GM20431 (cell line): ENCODE results near the gene RPS2.
"Not testable (repeated sequence)": the region's sequence is repeated elsewhere in the genome, so short reads cannot be mapped to it uniquely, and the experiment has no call there.

Experiments
- in situ Hi-C: fragments of 300-500 bp; cut with MseI, MboI; formaldehyde crosslinking; loops from one replicate; pipeline ENCODE4 v1.15.0; 2020; ENCODE audit warnings: low sequenced_read_pairs; ENCODE audit not compliant: unreplicated experiment

RPS2 gene

DNA sequence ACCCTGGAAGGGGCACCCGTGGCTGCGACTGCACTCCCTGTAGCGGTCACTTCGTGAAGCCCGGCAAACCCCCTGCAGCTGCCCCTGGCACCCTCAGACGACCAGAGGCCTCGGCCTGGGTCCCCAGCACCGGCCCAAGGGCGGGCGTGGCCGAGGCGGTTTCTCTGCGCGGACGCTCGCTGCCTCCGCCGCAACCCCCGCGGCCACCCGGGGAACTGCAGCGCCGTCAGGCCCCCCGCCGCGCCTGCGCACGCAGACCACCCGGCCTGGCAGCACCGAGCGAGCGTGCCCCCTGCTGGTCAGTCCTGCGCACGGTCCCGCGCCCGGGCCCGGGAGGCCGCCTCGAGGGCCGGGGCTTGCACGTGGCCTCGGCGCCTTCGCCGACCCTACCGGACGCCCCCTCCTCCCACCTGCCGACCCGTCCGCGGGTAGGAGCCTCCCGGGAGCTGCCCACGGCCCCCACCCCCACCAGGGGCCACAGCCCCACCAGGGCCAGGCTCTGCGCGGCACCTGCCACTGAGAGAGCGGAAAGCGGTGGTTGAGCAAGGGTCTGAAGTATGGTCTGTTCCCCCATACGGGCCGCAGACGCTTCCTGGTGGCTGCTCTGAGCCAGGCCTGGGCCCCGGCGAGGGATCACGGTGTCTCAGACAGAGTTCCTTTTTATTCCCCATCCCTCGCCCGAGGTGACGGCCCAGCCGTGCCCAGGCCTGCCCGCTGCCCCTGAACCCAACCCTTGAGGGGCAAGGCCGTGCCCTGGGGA is 34.9 kb downstream of the RPS2 start:
- in situ Hi-C loops, result loop anchor here (10.0 kb wide), 1 partner anchor 65 kb away; no protein-coding TSS in a partner anchor

DNA sequence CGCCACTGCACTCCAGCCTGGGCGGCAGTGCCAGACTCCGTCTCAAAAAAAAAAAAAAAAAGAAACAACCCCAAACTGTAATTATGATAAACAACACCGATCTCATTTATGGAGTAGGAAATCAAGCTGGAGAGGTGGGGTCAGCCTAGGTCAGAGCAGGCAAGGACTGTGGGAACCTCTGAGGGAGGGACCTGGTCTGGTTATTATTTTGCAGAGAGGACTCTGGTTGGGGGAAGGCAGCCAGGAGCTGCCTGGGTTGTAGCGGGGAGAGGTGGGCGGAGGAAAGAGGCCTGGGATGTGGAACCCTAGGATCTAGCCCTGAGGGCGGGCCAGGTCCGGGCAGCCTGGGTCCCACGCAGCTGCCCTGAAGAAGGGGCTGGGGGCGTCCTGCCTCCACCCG is 35.5 kb downstream of the RPS2 start:
- in situ Hi-C loops, result no loop called here

DNA sequence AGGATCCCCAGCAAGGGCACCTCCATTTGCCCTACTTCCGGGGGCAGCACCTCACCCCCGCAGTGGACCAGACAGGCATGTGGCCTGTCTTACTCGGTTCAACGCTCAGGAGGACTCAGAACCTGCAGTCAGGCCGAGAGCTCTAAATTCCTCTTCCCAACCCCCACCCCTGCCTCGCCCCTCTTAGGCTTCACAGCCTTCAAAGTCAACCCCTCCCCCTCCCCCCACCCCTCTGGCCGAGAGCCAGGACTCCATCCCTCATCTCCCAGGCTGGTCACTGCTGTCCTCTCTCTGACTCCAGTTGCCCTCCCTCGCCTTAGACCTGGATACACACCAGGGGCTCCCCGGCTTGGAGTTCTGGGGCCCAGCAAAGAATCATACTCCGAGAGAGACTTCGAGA is 38.4 kb downstream of the RPS2 start:
- in situ Hi-C loops, result no loop called here

DNA sequence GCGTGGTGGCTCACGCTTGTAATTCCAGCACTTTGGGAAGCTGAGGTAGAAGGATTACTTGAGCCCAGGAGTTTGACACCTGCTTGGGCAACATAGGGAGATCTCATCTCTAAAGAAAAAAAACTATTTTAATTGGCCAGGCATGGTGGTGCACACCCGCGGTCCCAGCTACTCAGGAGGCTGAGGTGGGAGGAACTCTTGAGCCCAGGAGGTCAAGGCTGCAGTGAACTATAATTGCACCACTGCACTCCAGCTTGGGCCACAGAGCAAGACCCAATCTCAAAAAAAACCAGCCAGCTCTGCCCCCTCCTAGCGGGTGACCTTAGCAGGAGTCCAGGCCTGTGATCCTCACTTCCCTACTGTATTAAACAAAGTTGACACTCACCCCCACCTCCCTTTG is 40.5 kb downstream of the RPS2 start:
- in situ Hi-C loops, result no loop called here

DNA sequence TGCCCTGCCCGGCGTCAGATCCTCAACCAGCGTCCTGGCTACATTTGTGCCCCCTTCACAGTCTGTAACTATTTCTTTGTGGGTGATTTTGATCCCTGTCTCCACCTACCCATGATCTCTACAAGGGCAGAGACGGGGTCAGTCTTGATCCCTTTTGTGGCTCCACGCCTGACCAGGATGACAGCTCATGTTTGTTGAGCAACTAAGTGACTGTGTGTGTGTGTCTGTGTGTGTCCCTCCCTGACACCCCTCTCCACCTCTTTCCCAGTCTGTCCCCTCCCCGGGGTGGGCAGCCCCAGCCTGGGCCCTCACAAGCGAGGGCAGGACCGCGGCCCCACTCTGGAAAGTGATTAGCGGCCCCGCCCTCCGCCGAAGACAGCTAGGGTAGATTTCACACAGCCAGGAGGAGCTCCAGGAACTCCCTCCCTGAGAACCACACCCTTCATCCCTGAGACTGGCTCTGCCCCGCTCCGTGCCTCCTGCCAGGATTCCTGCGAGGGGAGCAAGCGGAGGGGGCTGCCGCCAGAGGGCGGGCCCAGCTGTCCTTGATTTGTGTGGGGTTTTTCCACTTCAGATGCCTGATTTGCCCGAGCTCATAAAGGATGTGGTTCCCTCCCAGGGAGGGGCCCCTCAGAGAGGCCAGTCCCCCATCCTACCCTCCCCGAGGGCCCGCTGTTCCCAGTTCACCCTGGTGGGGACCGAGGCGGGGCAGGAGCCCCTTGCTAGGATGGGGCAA is 41.2 kb downstream of the RPS2 start:
- in situ Hi-C loops, result no loop called here

DNA sequence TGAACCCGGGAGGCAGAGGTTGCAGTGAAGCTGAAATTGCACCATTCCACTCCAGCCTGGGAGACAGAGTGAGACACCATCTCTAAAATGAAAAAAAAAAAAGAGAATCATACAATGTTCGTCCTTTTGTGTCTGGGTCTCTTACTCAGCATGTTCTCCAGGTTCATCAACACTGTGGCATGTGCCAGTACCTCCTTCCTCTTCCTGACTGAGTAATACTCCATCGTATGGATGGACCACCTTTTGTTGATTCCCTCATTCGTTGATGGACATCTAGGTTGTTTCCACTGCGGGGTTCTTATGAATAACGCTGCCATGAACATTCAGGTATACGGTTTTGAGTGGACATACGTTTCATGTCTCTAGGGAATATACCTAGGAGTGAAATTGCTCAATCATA is 42.3 kb downstream of the RPS2 start:
- in situ Hi-C loops, result no loop called here

DNA sequence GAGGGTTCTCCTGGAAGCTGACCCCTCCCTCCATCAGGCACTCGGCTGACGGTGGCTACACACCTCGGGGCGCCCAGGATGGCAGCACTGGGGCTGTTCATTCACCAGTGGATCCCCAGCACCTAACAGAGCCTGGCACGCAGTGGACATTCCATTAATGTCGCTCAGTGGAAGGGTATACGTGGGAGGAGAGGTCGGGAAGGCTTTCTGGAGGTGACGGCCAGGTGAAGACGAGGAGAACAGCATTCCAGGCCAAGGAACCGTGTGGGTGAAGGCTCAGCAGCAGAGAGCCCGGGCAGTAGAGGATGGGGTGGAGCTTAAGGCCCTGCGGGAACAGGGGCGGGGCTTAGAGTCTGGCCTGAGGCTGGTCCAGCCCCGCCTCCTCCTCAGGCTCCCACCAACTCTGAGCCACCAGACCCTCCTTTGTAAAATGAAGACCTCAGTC is 43.9 kb downstream of the RPS2 start:
- in situ Hi-C loops, result no loop called here

DNA sequence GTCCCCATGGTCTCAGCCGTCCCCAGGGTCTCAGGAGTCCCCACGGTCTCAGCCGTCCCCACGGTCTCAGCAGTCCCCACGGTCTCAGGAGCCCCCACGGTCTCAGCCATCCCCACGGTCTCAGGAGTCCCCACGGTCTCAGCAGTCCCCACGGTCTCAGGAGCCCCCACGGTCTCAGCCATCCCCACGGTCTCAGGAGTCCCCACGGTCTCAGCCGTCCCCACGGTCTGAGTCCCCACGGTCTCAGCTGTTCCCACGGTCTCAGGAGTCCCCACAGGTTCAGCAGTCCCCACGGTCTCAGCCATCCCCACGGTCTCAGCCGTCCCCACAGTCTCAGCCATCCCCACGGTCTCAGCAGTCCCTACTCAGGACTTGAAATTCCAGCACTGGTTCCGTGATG is 44.5 kb downstream of the RPS2 start:
- in situ Hi-C loops, result not testable (repeated sequence)

DNA sequence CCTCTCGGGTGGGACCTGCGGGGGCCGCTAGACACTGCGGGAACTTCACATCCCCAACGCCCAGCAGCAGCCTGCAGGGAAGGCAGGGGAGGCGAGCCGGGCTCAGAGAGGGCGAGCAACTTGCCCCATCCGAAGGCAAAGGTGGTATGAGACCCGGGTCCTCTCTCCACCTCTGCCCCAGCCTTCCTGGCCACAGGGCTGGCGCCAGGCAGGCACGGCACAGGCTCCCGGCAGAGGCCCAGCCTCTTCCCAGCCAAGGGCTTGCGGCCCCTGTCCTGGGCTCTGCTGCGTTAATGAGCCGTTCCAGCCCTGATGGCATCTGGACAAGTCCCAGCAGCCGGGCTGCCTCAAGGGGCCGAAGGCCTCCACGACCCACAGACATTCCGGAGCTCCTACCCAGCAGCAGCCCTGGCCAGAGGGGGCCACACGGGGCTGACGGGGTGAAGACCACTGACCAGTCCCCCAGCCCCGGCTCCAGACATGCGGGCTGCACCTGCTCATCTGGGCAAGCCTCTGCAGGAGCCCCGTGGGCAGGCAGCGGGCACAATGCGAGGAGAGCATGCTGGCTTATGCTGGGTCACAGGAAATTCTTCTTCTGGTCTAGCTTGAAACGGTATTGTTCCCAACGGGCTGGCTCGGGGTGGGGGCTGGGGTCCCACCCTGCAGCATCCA is 45.2 kb downstream of the RPS2 start:
- in situ Hi-C loops, result no loop called here

DNA sequence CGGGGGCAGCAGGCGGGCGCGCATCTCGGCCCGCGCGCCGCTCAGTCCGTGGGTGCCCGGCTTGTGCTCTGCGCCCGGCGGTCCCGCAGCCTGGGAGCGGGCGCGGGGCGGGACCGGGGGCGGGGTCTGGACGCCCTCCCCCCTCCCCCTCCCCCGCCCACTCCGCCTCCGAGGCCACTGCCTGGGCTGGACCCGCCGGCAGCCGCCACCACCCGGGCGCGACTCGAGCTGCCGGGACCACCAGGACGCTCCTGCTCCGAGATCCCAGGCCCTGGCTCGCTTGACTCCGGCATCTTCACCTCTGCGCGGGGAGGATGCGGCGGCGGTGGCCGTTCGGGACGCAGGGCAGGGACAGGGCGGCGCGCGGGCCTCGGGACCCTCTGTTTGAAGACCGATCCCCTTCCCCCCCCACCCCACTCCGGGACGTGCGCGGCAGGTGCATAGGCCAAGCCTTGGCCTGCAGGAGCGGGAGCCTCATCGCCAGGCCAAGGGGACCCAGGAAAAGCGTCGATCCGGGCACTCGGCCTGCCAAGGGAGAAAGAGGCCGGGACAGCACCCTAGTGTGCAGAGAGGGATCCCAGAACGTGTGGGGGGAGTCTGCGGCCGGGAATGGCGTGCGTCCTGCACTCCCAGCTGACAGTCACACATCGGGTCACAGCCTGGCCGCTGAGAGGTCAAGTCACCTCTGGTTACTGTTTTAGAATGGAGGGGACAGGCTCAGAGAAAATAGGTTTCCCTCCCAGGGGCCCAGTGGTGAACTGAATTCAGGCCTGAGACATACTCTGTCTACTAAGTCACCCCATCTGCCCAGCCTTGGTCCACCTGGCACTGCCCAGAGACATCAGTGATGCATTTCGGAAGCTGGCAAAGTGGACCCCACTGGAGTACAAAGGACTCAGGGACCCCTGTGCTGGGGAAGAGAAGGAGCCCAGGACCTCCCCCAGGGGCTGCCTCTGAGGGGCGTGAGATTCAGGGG is 46.0 kb downstream of the RPS2 start, which contains the start of gene HS3ST6:
Gene HS3ST6, minus strand, starts transcription at position 65 of the 976 bp plus-strand sequence. CDS start 92 bp downstream, outside the sequence.
- in situ Hi-C loops, result no loop called here

DNA sequence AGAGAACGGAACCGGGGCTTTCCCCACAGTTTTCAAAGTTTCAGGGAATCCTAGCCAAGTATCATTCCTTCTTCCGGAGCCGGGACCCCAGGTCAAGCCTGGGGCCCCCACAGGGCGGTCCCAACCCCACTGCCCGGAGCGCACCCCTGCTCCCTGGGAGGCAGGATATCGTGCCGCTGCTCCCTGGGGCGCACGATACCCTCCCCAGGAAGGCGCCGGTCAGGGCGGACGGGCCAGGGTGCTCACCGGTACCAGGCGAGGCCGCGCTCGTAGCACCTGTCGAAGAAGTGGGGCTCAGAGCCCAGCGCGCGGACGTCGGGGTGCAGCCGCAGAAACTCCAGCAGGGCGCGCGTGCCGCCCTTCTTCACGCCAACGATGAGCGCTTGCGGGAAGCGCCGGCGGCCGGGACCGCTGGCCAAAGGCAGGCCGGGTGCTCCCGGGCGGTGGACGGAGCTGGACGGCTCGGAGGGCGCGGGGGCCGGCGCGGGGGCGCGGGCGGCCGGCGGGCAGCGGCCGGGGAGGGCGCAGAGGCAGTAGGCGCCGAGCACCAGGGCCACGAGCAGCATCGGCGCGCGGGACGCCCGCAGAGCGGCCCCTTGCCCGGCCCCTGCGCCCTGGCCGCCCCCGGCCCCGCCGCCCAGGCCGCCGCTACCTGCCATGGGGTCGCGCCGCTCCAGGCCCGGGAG is 46.8 kb downstream of the RPS2 start:
- in situ Hi-C loops, result no loop called here

DNA sequence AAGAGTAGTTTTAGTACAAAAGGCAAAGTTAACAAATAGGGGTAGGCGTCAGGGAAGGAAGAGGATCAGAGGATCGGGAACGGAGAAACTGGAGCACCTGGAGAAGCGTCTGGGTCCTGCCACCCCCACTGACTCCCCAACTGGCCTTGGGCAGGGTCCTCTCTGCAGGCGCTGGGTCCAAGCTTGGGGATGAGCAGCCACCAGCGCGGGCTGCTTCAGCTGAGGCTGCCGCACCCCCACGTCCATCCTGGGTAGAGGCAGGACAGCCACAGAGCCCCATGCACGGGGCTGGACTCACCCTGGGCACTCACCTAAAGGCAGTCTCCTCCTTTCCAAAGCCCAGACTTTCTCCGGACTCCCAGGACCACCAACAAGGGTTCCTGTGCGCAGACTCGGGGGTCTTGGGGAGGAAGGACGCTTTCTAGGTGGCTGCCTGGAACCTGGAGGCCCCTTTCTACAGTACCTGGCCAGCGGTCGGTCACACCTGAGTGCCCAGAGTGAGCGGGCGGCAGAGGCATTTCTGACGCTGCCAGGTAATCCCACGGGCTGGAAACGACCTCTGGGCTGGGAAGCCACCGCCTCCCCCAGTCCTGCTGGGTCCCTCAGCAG is 47.5 kb downstream of the RPS2 start:
- in situ Hi-C loops, result no loop called here

DNA sequence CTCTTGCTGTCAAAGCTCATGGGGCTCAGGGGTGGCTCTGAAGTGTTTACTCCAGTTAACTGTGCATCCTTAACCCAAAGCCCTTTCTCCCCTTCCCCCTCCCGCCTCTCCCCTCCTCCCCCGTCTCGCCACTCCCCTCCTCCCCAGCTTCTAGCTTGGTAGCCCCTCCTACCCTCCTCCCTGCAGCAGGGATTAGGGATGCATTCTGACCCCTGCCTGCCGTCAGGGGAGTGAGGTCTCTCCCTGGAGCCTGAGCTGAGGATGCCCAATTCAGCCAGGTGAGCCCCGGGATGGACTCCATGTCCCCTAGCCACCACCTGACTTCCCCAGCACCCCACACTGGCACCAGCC is 48.0 kb downstream of the RPS2 start:
- in situ Hi-C loops, result no loop called here

DNA sequence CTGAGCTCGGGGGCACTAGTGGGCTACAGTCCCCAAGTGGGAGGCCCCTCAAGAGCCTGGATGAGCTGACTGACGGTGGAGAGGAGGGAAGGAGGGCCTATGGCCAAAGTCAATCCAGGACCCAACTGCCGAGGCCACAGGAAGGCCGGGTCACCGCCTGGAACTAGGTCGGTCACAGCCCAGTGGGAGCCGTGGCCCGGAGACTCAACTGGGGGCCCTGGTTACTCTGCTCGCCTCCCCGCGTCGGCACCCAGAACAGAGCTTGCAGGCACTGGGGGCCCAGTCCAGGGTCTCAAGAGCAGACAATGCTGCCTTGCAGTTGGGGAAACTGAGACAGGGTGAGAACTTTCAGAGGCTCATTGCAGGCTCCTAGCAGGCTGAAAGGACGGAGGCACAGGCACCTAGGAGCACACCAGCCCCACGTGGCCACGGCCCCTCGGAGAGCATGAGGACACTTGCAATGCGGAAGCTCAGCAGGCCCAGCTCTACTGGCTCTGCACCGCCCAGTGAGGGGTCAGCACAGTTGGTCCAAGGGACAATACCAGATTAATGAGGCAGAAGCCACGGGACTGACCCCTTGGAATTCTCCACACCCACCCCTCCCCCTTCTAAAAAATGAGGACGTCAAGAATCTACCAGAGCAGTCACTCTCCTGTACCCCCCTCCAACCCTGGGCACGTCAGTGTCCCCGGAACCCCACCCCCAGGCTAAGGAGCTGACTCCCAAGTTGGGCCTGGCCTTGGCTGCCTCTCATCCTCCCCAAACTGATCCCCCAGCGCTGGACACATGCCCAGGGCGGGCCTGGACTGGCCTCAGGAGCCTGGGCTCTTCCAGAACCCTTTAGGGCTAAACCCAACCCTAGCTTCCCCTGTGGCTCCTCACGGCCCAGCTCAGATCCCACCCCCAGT is 48.6 kb downstream of the RPS2 start:
- in situ Hi-C loops, result no loop called here

DNA sequence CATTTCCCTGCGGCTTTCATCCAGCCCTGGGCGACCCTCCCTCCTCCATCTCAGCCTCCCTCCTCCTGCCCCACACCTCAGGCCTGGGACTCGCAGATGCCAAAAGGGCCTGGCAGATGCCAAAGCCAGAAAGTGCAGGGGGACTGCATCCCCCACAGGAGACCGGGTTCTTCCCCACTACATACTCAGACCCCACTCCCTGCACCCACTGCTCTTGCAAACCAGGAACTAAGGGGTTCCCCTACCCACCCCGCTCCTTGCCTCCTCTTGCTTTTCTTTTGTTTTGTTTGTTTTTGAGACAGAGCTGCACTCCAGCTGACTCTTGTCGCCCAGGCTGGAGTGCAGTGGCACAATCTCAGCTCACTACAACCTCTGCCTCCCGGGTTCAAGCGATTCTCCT is 49.6 kb downstream of the RPS2 start:
- in situ Hi-C loops, result no loop called here

DNA sequence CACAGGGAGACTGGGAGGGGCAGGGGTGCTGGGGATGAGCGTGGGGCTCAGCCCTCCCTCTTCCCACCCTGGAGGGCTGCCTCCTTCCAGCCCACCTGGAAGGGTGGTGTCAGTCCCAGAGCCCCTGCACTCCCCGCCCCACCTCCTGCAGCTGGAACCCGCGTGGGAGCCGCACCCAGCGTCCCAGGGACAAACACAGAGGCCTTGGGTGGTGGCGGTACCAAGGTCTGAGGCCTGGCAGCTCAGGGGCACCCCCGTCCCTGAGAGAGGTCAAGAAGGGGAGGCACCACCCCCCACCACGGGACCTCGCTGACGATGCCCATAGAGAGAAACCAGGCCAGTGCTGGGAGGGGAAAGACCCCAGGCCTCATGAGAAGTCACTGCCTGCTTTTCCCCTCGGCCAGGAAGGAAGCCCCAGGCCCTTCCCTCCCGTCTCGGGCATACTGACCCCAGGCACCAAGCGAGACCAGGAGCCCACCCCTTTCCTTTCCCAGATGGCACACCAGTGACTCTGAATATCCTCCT is 50.5 kb downstream of the RPS2 start:
- in situ Hi-C loops, result no loop called here

DNA sequence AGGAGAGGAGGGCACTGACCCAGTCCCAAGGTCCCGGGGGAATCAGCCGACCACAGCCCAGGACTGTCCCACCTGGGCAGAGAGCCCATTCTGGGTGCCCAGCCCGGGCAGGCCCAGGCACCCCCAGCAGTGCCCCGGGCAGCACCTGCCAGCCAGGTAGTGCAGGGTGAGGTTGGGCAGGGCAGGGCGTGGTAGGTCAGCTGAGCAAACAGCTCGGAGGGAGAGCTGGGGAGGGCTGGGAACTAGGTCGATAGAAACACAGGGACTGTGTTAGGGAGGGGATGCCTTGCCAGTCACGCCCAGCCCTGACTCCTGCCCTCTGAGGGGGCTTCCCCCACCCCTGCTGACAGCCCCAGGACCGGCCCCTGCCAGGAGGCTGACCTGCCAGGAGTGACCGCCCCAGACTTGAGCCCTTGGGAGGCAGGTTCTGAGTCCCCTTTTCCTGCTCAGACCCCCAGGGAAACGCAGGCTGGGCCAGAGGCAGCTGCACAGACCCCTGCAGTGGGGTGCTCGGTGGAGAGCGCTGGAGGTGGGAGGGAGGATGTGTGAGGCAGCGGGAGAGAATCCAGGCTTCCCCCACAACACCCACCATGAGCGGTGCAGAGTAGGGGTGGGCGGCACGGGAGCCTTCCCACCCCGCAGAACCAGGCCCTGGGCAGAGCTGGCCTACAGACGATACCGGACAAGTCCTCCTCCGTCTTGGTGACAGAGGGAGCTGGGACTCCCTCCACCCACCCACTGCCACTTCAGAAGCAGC is 51.1 kb downstream of the RPS2 start:
- in situ Hi-C loops, result no loop called here
